C4-2B (cell line): ENCODE results near the gene CHTF18.
"Not testable (repeated sequence)": the region's sequence is repeated elsewhere in the genome, so short reads cannot be mapped to it uniquely, and the experiment has no call there.

ENCODE experiments used
- H3K27ac ChIP-seq: fragments of 450-650 bp; 2 replicates; pipeline ENCODE4 v1.5.1; 2017
- ZFX ChIP-seq: fragments of 450-650 bp; IDR thresholded peaks from 2 replicates; pipeline ENCODE4 v1.6.1; 2017
- TF ChIP-seq, protein P1 (sequence below): fragments of 450-650 bp; conservative IDR thresholded peaks from 2 replicates; pipeline ENCODE4 v1.5.1; 2017; ENCODE audit warnings: mild to moderate bottlenecking

The CHTF18 gene

GRCh38 chr16:817001-817906, 28.8 kb downstream of the CHTF18 start:
- TF ChIP-seq, protein P1, sequence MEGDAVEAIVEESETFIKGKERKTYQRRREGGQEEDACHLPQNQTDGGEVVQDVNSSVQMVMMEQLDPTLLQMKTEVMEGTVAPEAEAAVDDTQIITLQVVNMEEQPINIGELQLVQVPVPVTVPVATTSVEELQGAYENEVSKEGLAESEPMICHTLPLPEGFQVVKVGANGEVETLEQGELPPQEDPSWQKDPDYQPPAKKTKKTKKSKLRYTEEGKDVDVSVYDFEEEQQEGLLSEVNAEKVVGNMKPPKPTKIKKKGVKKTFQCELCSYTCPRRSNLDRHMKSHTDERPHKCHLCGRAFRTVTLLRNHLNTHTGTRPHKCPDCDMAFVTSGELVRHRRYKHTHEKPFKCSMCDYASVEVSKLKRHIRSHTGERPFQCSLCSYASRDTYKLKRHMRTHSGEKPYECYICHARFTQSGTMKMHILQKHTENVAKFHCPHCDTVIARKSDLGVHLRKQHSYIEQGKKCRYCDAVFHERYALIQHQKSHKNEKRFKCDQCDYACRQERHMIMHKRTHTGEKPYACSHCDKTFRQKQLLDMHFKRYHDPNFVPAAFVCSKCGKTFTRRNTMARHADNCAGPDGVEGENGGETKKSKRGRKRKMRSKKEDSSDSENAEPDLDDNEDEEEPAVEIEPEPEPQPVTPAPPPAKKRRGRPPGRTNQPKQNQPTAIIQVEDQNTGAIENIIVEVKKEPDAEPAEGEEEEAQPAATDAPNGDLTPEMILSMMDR, result no peak
- no peak for TF ChIP-seq ZFX

DNA sequence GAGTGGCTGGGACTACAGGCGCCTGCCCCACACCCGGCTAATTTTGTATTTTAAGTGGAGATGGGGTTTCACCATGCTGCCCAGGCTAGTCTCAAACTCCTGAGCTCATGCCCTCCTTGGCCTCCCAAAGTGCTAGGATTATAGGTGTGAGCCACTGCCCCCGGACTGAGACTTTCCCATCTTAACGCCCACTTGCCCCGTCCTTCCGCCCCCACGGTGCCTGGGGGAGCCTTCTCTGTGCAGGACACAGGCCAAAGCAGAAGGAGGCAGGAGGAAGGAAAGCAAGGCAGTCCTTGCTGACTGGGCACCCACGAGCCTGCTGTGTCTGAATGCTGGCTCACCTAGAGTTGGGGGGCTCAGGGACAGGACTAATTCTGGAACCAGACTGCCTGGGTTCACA, 29.7 kb downstream of the CHTF18 start:
- TF ChIP-seq, protein P1, result no peak
- no peak for TF ChIP-seq ZFX

More at GRCh38 chr16:817001-817906, 28.8 kb downstream of the CHTF18 start:
- H3K27ac ChIP-seq, result no peak overlapping the region

DNA sequence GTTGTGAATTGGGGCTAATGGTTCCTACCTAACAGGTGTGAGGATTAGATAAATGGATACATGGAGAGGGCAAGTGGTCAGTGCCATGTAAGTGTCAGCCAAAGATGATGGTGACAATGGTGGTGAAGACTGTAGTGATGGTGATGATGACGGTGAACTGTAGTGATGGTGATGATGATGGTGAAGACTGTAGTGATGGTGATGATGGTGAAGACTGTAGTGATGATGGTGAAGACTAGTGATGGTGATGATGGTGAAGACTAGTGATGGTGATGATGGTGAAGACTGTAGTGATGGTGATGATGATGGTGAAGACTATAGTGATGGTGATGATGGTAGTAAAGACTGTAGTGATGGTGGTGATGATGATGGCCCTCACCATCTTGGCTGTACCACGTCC, 30.2 kb downstream of the CHTF18 start:
- TF ChIP-seq, protein P1, result no peak
- H3K27ac ChIP-seq, result no peak overlapping the region

More for the DNA sequence above, 29.7 kb downstream of the CHTF18 start:
- no peak overlapping the region for H3K27ac ChIP-seq

GRCh38 chr16:819336-820043, 31.1 kb downstream of the CHTF18 start:
- no peak overlapping the region for H3K27ac ChIP-seq
- TF ChIP-seq ZFX, result no peak
- TF ChIP-seq, protein P1, result no peak

DNA sequence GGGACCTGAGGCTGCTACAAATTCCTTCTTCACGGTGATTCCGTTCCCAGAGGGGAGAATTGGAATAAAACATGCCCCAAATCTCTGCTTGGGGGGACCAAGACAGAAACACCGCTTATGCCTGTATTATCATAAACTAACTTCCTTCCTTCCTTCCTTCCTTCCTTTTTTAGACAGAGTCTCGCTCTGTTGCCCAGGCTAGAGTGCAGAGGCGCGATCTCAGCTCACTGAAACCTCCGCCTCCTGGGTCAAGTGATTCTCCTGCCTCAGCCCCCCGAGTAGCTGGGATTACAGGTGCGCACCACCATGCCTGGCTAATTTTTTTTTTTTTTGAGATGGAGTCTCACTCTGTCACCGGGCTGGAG, 31.6 kb downstream of the CHTF18 start:
- not testable (repeated sequence) for H3K27ac ChIP-seq

DNA sequence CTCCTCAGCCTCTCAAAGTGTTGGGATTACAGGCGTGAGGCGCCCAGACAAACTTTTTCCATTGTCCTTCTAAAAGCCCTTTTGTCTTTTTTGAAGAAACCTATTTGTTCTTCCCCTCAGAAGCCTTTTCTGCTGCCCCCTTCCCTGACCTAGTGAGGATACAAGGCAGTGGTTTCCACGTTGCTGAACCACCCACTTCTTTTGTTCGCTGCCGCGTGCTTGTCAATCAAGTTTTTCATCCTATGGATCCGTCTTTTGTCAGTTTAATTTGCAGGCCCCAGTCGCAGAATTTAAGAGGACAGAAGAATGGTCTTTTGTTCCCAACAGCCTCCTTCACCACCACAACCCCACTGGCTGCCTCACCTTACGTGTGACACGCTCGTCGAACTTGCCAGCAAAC, 32.3 kb downstream of the CHTF18 start:
- TF ChIP-seq ZFX, result no peak
- TF ChIP-seq, protein P1, result no peak
- no peak overlapping the region for H3K27ac ChIP-seq

DNA sequence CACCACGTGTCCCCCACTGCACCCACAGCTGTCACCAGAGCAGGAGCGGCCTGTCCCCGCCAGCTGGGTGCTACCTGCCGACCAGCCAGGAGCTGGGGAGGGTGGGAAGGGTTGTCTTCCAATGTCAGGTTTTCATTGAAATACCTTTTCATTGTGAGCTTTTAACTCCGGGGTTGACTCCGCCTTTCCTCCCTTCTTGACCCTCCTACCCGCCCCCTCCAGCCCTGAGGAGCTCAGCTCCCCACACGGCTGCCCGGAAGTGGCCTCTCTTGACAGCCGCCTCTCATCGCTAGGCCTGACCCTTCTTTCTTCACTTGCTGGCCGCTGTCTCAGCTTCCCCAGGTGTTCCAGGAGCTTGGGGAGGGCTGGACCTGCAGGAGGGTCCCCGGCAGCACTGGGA, 33.3 kb downstream of the CHTF18 start:
- no peak overlapping the region for H3K27ac ChIP-seq
- TF ChIP-seq ZFX, result no peak
- TF ChIP-seq, protein P1, result no peak
